A673 (cell line): Measurements from ENCODE around the gene GRID1. TPM values are rescaled to one million over a fixed set of nuclear protein-coding genes. Genes with fewer than 3 reads are reported as not detected.
A peak's percentile ranks its signal among the peaks of the same experiment; 100 is the strongest.
"Not testable (repeated sequence)": the region's sequence is repeated elsewhere in the genome, so short reads cannot be mapped to it uniquely, and the experiment has no call there.

Experiments used
- BruUV-seq: library from RNA; stranded (reverse); fragments of 400-500 nt; replicated peaks from 2 replicates; lab custom pipeline; 2021; lab: Mats Ljungman, UMichigan
- CTCF ChIA-PET: fragments of 300-600 bp; sonication (Branson Sonifier 250); formaldehyde crosslinking; loops from one replicate; lab custom pipeline; 2022; ENCODE audit warnings: antibody characterized with exemption; lab: Charles Lee
- POLR2A ChIA-PET: fragments of 300-600 bp; sonication (Branson Sonifier 250); formaldehyde crosslinking; loops from one replicate; lab custom pipeline; 2022; ENCODE audit warnings: antibody characterized with exemption; ENCODE audit not compliant: low non-redundant PET; lab: Charles Lee
- DNase-seq: peaks from one replicate; pipeline ENCODE4 v3.0.0-alpha.2; 2015; ENCODE audit warnings: low spot score
- H3K27ac ChIP-seq: fragments of 200-600 bp; sonication (generic); 2 replicates; pipeline ENCODE4 v1.5.1; 2016; ENCODE audit warnings: mixed run types, low read depth, mild to moderate bottlenecking, mixed read lengths, antibody characterized with exemption, low read length; ENCODE audit not compliant: poor library complexity, severe bottlenecking
- H3K27me3 ChIP-seq: fragments of 200-600 bp; sonication (generic); replicated peaks from 2 replicates; pipeline ENCODE4 v1.6.1; 2017; ENCODE audit warnings: mixed run types, low read depth, mild to moderate bottlenecking, mixed read lengths, antibody characterized with exemption, low read length; ENCODE audit not compliant: insufficient read depth, poor library complexity
- H3K36me3 ChIP-seq: fragments of 200-600 bp; sonication (generic); 2 replicates; pipeline ENCODE4 v1.6.1; 2016; ENCODE audit warnings: mixed run types, mild to moderate bottlenecking, mixed read lengths, antibody characterized with exemption, low read length; ENCODE audit not compliant: insufficient read depth, poor library complexity, severe bottlenecking
- H3K4me1 ChIP-seq: fragments of 200-600 bp; sonication (generic); 2 replicates; pipeline ENCODE4 v1.6.1; 2017; ENCODE audit warnings: mixed run types, mild to moderate bottlenecking, mixed read lengths, antibody characterized with exemption, low read length; ENCODE audit not compliant: insufficient read depth, poor library complexity, severe bottlenecking
- H3K4me3 ChIP-seq: fragments of 200-600 bp; sonication (generic); 2 replicates; pipeline ENCODE4 v1.5.1; 2016; ENCODE audit warnings: low read depth, mixed run types, mild to moderate bottlenecking, mixed read lengths, low read length; ENCODE audit not compliant: poor library complexity, severe bottlenecking
- H3K9me3 ChIP-seq: fragments of 200-600 bp; sonication (generic); 2 replicates; pipeline ENCODE4 v1.6.1; 2016; ENCODE audit warnings: mixed run types, low read depth, mild to moderate bottlenecking, mixed read lengths, antibody characterized with exemption, low read length; ENCODE audit not compliant: poor library complexity, severe bottlenecking
- EZH2 ChIP-seq: fragments of 200-600 bp; sonication (generic); IDR thresholded peaks from 2 replicates; pipeline ENCODE4 v1.6.1; 2017; ENCODE audit warnings: borderline replicate concordance, low read depth, mild to moderate bottlenecking, mixed read lengths, antibody characterized with exemption, low read length; ENCODE audit not compliant: poor library complexity, severe bottlenecking
- intact Hi-C: fragments of 100-400 bp; cut with micrococcal nuclease; formaldehyde crosslinking; loops from one replicate; pipeline ENCODE4 v1.10.0; 2022; ENCODE audit not compliant: unreplicated experiment
- total RNA-seq: library from RNA; stranded (reverse); gene quantifications from 2 replicates; pipeline ENCODE4 v1.2.3, GENCODE V29; 2021
- TF ChIP-seq, protein P1 (sequence below): fragments of 300-800, 200-600 bp; sonication (generic); conservative IDR thresholded peaks from 2 replicates; pipeline ENCODE4 v1.5.1; 2017; ENCODE audit warnings: low read depth, mild to moderate bottlenecking, antibody characterized with exemption, low read length, moderate library complexity, mixed read lengths

The GRID1 gene
- total RNA-seq, 1 experiment from 2014 or later: not detected

- Histone ChIP-seq H3K27ac (no peak overlapping the region), H3K9me3 (no peaks in the 10 kb centered on the region), H3K27me3 (peaks cover 9% of the 10 kb centered on the region), H3K4me3 (no peak overlapping the region), H3K4me1 (no peaks in the 10 kb centered on the region), H3K36me3 (no peaks in the 10 kb centered on the region)
- intact Hi-C loops: no loop called here
- ChIA-PET CTCF (no interaction called here), POLR2A (no interaction called here)
- peak; percentile 23 for DNase-seq
- TF ChIP-seq, protein P1, sequence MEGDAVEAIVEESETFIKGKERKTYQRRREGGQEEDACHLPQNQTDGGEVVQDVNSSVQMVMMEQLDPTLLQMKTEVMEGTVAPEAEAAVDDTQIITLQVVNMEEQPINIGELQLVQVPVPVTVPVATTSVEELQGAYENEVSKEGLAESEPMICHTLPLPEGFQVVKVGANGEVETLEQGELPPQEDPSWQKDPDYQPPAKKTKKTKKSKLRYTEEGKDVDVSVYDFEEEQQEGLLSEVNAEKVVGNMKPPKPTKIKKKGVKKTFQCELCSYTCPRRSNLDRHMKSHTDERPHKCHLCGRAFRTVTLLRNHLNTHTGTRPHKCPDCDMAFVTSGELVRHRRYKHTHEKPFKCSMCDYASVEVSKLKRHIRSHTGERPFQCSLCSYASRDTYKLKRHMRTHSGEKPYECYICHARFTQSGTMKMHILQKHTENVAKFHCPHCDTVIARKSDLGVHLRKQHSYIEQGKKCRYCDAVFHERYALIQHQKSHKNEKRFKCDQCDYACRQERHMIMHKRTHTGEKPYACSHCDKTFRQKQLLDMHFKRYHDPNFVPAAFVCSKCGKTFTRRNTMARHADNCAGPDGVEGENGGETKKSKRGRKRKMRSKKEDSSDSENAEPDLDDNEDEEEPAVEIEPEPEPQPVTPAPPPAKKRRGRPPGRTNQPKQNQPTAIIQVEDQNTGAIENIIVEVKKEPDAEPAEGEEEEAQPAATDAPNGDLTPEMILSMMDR: peak; percentile 42; the same call in 1 of the 2 replicates
- no peak for TF ChIP-seq EZH2
- no TSS peak for BruUV-seq
Observed at GRCh38 chr10:86178401-86179152, 188.0 kb downstream of the GRID1 start.

DNA sequence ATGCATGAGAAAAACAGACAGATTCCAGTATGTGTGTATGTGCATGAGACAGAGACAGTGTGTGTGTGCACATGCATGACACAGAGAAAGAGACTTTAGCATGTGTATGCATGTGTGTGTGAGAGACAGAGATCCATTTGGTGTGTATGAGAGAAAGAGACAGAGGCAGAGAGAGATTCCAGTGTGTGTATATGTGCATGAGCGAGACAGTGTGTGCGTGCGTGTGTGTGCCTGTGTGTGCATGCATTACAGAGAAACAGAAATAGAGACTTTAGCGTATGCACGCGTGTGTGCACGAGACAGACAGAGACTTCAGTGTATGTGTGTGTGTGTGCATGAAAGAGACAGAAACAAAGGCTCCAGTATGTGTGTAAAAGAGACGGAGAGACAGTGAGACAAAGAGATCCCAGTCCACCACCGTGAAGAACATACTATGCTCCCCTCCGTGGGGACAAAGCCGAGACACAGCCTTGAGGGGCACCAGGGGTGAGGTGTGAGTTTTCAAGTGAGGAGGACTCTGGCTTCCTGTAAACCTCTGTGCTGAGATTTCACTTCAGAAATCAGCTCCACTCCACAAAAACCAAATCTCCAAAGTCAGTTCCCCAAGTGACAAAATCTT is 188.9 kb downstream of the GRID1 start:
- H3K4me3 ChIP-seq: no peak overlapping the region
- no peaks in the 10 kb centered on the region for H3K36me3 ChIP-seq
- ChIA-PET CTCF (no interaction called here), POLR2A (no interaction called here)
- no peaks in the 10 kb centered on the region for H3K9me3 ChIP-seq
- peaks cover 4% of the 10 kb centered on the region for H3K27me3 ChIP-seq
- TF ChIP-seq, protein P1: no peak
- no peak for TF ChIP-seq EZH2
- BruUV-seq: no TSS peak
- DNase-seq: no peak
- no peak overlapping the region for H3K27ac ChIP-seq
- intact Hi-C loops: no loop called here
- no peaks in the 10 kb centered on the region for H3K4me1 ChIP-seq

GRCh38 chr10:86176850-86177536 is 189.6 kb downstream of the GRID1 start:
- no TSS peak for BruUV-seq
- Histone ChIP-seq H3K4me3 (no peak overlapping the region), H3K27me3 (no peaks in the 10 kb centered on the region), H3K4me1 (no peaks in the 10 kb centered on the region), H3K36me3 (no peaks in the 10 kb centered on the region), H3K27ac (no peak overlapping the region), H3K9me3 (no peaks in the 10 kb centered on the region)
- ChIA-PET POLR2A (no interaction called here), CTCF (no interaction called here)
- intact Hi-C loops: no loop called here
- TF ChIP-seq EZH2: no peak
- TF ChIP-seq, protein P1: no peak
- DNase-seq: no peak

DNA sequence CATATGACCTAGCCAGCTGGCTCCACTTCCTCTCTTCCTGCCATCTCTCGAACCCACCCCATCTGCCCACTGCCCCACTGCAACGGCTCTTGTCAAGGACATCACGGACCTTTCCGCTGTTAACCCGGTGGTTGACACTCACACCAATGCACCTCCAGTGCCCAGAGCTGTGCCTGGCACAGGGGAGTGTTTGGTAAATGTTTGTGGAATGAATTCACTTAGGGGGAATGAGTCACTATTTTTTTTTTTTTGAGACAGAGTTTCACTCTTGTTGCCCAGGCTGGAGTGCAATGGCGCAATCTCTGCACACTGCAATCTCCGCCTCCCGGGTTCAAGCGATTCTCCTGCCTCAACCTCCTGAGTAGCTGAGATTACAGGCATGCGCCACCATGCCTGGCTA is 191.1 kb downstream of the GRID1 start:
- H3K4me1 ChIP-seq, intact Hi-C loops, H3K36me3 ChIP-seq, H3K9me3 ChIP-seq, CTCF ChIA-PET, H3K4me3 ChIP-seq, DNase-seq, H3K27ac ChIP-seq, BruUV-seq, POLR2A ChIA-PET, H3K27me3 ChIP-seq: not testable (repeated sequence)
